T-cell (primary cell): ENCODE results near the gene MRPS24. TPM values are rescaled to one million over a fixed set of nuclear protein-coding genes. Genes with fewer than 3 reads are reported as not detected.

Source experiments
- ATAC-seq, 4 experiments: fragments of 200-7000 bp in 3 of 4; fragments of 150-1000 bp in 1 of 4; cut with Tn5 transposase; replicated peaks in 1 of 4; 1 replicate in 3 of 4; 2 replicates in 1 of 4; pipeline ENCODE4 v1.10.0; 2021; ENCODE audit warnings: moderate library complexity in 3 of 4, mild to moderate bottlenecking in 2 of 4, moderate number of reproducible peaks in 1 of 4
- CTCF ChIA-PET, 2 donors: fragments of 300-600 bp; sonication (Branson Sonifier 250); formaldehyde crosslinking; loops; one replicate each; lab custom pipeline; 2022; ENCODE audit warnings: antibody characterized with exemption in 2 of 2; lab: Charles Lee
- POLR2A ChIA-PET, 2 donors: fragments of 300-600 bp; sonication (Branson Sonifier 250); formaldehyde crosslinking; loops; one replicate each; lab custom pipeline; 2022; ENCODE audit warnings: antibody characterized with exemption in 2 of 2; lab: Charles Lee
- DNase-seq, 35 experiments: peaks; one replicate each; pipeline versions ENCODE4 v3.0.0 to v3.0.0-alpha.2; 2013 to 2023
- H3K27ac ChIP-seq: one replicate; pipeline ENCODE4 v1.5.1; 2013; ENCODE audit warnings: low read length
- H3K27me3 ChIP-seq, 2 experiments: replicated peaks in 1 of 2; 1 replicate in 1 of 2; 2 replicates in 1 of 2; pipeline versions ENCODE4 v1.6.1 to v1.7.0; 2013; ENCODE audit warnings: low read length in 1 of 2, mixed read lengths in 1 of 2; ENCODE audit not compliant: control insufficient read depth in 2 of 2, insufficient read depth in 2 of 2; ENCODE audit errors: extremely low read depth in 1 of 2
- H3K36me3 ChIP-seq, 2 donors: 1 replicate in 1 of 2; 2 replicates in 1 of 2; pipeline versions ENCODE4 v1.6.1 to v1.7.0; 2013; ENCODE audit warnings: low read length in 1 of 2; ENCODE audit not compliant: control insufficient read depth in 2 of 2, insufficient read depth in 1 of 2; ENCODE audit errors: extremely low read depth in 1 of 2
- H3K4me1 ChIP-seq, 2 experiments: 1 replicate in 1 of 2; 2 replicates in 1 of 2; pipeline versions ENCODE4 v1.6.1 to v1.7.0; 2013; ENCODE audit warnings: low read length in 2 of 2, mixed read lengths in 1 of 2; ENCODE audit not compliant: insufficient read depth in 2 of 2, control insufficient read depth in 1 of 2; ENCODE audit errors: extremely low read depth in 1 of 2
- H3K4me3 ChIP-seq, 2 donors: 1 replicate in 1 of 2; 2 replicates in 1 of 2; pipeline versions ENCODE4 v1.5.1 to v1.7.0; 2013; ENCODE audit warnings: mild to moderate bottlenecking in 2 of 2, low read length in 1 of 2, moderate library complexity in 1 of 2; ENCODE audit not compliant: control insufficient read depth in 1 of 2; ENCODE audit errors: extremely low read depth in 1 of 2
- H3K9me3 ChIP-seq: 2 replicates; pipeline ENCODE4 v1.7.0; 2013
- H3K27ac Mint-ChIP-seq, 2 donors: one replicate each; pipeline ENCODE4 v1.8.0; 2020 to 2021; ENCODE audit warnings: mild to moderate bottlenecking in 2 of 2, mixed read lengths in 2 of 2
- H3K27me3 Mint-ChIP-seq, 2 donors: one replicate each; pipeline ENCODE4 v1.8.0; 2021 to 2022; ENCODE audit warnings: mixed read lengths in 2 of 2
- H3K36me3 Mint-ChIP-seq: one replicate; pipeline ENCODE4 v1.8.0; 2021; ENCODE audit warnings: mixed read lengths
- H3K4me1 Mint-ChIP-seq, 3 donors: one replicate each; pipeline ENCODE4 v1.8.0; 2020 to 2022; ENCODE audit warnings: mixed read lengths in 3 of 3, mild to moderate bottlenecking in 1 of 3
- H3K4me3 Mint-ChIP-seq, 3 donors: one replicate each; pipeline ENCODE4 v1.8.0; 2020 to 2022; ENCODE audit warnings: mild to moderate bottlenecking in 3 of 3, mixed read lengths in 3 of 3, moderate library complexity in 3 of 3
- H3K9me3 Mint-ChIP-seq, 3 donors: one replicate each; pipeline ENCODE4 v1.8.0; 2020 to 2022; ENCODE audit warnings: mixed read lengths in 3 of 3
- WGBS: methylation state at CpG from one replicate; pipeline ENCODE4 v1.1.5; 2013; ENCODE audit warnings: missing lambda C conversion rate; ENCODE audit not compliant: insufficient coverage; 5-methylcytosine and 5-hydroxymethylcytosine counted together
- total RNA-seq, 35 experiments: library from RNA in 6 of 35; stranded (reverse) in 6 of 35; fragments of 120-200 nt in 1 of 35; gene quantifications; one replicate each; pipeline versions ENCODE4 v1.2.1 to v1.2.4 and lab custom pipeline; 2013 to 2026

Gene MRPS24
- total RNA-seq, 5 donors from 2014 or later (not counting 1 experiment from before 2014, with no cell fraction given) = 44.6 to 71.6 (median 58.4) TPM

DNA sequence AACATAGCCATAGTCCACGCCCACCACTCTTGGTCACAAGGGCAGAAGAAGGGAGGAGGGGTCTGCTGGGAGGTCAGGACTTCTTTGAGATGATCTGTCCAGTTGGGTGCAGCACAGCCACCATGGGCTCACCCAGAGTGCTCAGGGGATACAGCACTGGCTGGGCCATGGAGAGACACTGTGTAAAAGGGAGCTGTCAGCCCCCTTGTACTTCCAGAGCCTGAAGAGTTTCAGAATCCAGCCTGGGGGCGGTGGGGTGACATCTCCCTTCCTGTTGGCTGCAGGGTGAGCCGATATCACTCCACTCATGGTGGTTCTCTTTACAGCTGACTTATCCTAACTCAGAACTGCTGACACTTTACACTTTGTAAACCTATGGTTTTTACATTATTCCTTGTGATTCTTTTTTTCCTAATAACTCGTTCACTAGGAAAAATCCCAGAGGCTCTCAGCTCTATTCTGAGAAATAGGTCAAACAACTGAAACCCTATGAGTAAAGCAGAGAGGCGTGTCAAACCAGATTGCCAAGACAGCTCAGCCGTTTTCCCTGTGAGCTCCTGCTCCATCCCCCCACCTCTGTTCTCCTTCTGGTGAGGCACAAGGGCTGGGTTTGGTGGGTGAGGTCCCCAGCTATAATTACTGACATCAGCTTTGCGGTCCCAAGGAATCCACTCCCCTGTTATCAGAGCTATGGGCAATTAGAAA is 3.2 kb upstream of the MRPS24 start:
- H3K27ac ChIP-seq = no peak overlapping the region
- Mint-ChIP-seq H3K9me3 (no peaks in the 10 kb centered on the region), H3K27ac (no peak overlapping the region), H3K4me1 (peaks cover 20 to 25% (median 21%) of the 10 kb centered on the region in 3 donors), H3K27me3 (no peaks in the 10 kb centered on the region), H3K36me3 (peaks cover 20% of the 10 kb centered on the region), H3K4me3 (no peak overlapping the region)
- H3K36me3 ChIP-seq = peaks cover 8 to 26% of the 10 kb centered on the region in 2 donors
- POLR2A ChIA-PET = no interaction called here
- peaks cover 13 to 17% of the 10 kb centered on the region in 2 experiments for H3K4me1 ChIP-seq
- 64% methylated on average over 4 of the region's 7 CpGs for WGBS
- DNase-seq (no peak), ATAC-seq (no peak)
- H3K9me3 ChIP-seq = no peaks in the 10 kb centered on the region
- no peak overlapping the region for H3K4me3 ChIP-seq
- CTCF ChIA-PET = no interaction called here
- no peaks in the 10 kb centered on the region for H3K27me3 ChIP-seq

DNA sequence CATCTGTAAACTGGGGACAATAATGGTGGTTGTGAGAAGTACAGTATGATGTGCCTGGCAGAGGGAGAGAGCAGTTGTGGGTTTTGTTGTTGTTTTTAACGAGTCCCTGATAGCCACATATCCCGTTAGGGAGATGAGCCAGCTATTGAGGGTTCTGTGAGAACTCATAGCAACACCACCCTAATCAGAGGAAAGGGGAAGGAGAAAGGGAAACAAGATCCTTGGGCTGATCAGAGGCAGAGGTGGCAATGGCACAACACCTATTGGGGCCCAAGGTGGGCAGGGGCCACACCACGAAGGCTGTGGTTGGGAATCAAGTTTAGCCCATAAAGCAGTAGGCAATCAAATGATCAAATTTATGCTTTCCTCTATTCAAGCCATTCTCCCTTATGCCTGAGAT is 1.7 kb upstream of the MRPS24 start:
- peaks cover 13 to 17% of the 10 kb centered on the region in 2 experiments for H3K4me1 ChIP-seq
- no peaks in the 10 kb centered on the region for H3K27me3 Mint-ChIP-seq
- peaks cover 16% of the 10 kb centered on the region for H3K36me3 Mint-ChIP-seq
- no peaks in the 10 kb centered on the region for H3K9me3 Mint-ChIP-seq
- POLR2A ChIA-PET = no interaction called here
- peak overlapping the region in 1 of 3 donors; percentile 29 for H3K4me3 Mint-ChIP-seq
- H3K4me3 ChIP-seq = no peak overlapping the region
- CTCF ChIA-PET = no interaction called here
- H3K27ac ChIP-seq = no peak overlapping the region
- H3K27ac Mint-ChIP-seq = peak overlapping the region in 1 of 2 donors; percentile 45
- no CpG with 5 or more reads among the region's 3 CpGs for WGBS
- H3K9me3 ChIP-seq = no peaks in the 10 kb centered on the region
- H3K4me1 Mint-ChIP-seq = peaks cover 22 to 25% (median 22%) of the 10 kb centered on the region in 3 donors
- ATAC-seq = no peak
- peaks cover 3 to 22% of the 10 kb centered on the region in 2 donors for H3K36me3 ChIP-seq
- no peaks in the 10 kb centered on the region for H3K27me3 ChIP-seq
- DNase-seq = no peak

DNA sequence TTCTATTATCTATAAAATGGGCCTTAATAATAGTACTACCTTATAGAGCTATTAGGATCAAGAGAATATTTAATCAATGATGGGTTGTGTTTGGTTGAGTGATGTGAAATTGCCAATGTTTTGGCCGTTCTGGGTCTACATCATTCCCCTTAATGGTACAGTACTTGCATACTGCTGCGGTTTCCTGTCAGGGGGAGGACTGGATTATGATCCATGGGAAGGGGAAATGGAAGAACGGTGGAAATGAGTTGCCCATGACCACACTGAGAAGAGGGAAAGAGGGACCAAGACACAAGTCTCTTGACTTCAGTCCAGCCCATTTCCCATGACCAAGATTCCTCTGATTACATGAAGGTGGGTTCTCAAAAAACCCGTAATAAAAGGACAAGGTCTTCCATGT is 999 bp upstream of the MRPS24 start:
- H3K27ac ChIP-seq = no peak overlapping the region
- H3K36me3 ChIP-seq = peaks cover 3 to 17% of the 10 kb centered on the region in 2 donors
- Mint-ChIP-seq H3K27ac (no peak overlapping the region), H3K4me1 (peaks cover 22 to 25% (median 22%) of the 10 kb centered on the region in 3 donors), H3K27me3 (no peaks in the 10 kb centered on the region), H3K4me3 (peak overlapping the region; percentile 53 to 95 (median 92)), H3K9me3 (no peaks in the 10 kb centered on the region), H3K36me3 (peaks cover 18% of the 10 kb centered on the region)
- ChIA-PET CTCF (no interaction called here), POLR2A (no interaction called here)
- H3K9me3 ChIP-seq = no peaks in the 10 kb centered on the region
- H3K27me3 ChIP-seq = no peaks in the 10 kb centered on the region
- no CpG with 5 or more reads among the region's 4 CpGs for WGBS
- DNase-seq = no peak
- H3K4me3 ChIP-seq = no peak overlapping the region
- ATAC-seq = no peak
- peaks cover 13 to 17% of the 10 kb centered on the region in 2 experiments for H3K4me1 ChIP-seq

- 43% methylated on average over 7 of the region's 13 CpGs for WGBS
- no peaks in the 10 kb centered on the region for H3K9me3 Mint-ChIP-seq
- ChIA-PET POLR2A (no interaction called here), CTCF (interaction anchor here in 1 of 2 donors (1.0 to 1.5 kb wide), 3 partner anchors 30 to 287 kb away, joined by 4 to 6 read pairs (median 5); partner anchors contain the start of gene STK17A)
- H3K4me3 Mint-ChIP-seq = peak overlapping the region; percentile 90 to 95 (median 92)
- Histone ChIP-seq H3K9me3 (no peaks in the 10 kb centered on the region), H3K27ac (peak overlapping the region; percentile 56), H3K4me3 (peak overlapping the region; percentile 72 to 73), H3K36me3 (peaks cover 3 to 16% of the 10 kb centered on the region in 2 donors), H3K27me3 (no peaks in the 10 kb centered on the region), H3K4me1 (peaks cover 13 to 17% of the 10 kb centered on the region in 2 experiments)
- peak in 1 of 4 experiments; percentile 2 for ATAC-seq
- H3K27ac Mint-ChIP-seq = peak overlapping the region; percentile 89 to 93
- DNase-seq = no peak
- H3K36me3 Mint-ChIP-seq = peaks cover 19% of the 10 kb centered on the region
- no peaks in the 10 kb centered on the region for H3K27me3 Mint-ChIP-seq
- H3K4me1 Mint-ChIP-seq = peaks cover 22 to 25% (median 22%) of the 10 kb centered on the region in 3 donors
These were observed 537 bp upstream of the MRPS24 start for GRCh38 chr7:43869867-43870240.

- no peaks in the 10 kb centered on the region for H3K27me3 Mint-ChIP-seq
- H3K4me1 Mint-ChIP-seq = peaks cover 22 to 25% (median 22%) of the 10 kb centered on the region in 3 donors
- DNase-seq = no peak
- H3K27me3 ChIP-seq = no peaks in the 10 kb centered on the region
- peak overlapping the region; percentile 90 to 95 (median 92) for H3K4me3 Mint-ChIP-seq
- POLR2A ChIA-PET = interaction anchor here in 1 of 2 donors (0.6 kb wide), 1 partner anchor 63 kb away, joined by 3 read pairs; no protein-coding TSS in a partner anchor
- peak in 1 of 4 experiments; percentile 1 for ATAC-seq
- 1% methylated on average over 6 of the region's 6 CpGs for WGBS
- peaks cover 13 to 17% of the 10 kb centered on the region in 2 experiments for H3K4me1 ChIP-seq
- peak overlapping the region; percentile 51 for H3K27ac ChIP-seq
- CTCF ChIA-PET = interaction anchor here in 1 of 2 donors (1.5 kb wide), 1 partner anchor 29 kb away, joined by 6 read pairs; no protein-coding TSS in a partner anchor
- H3K36me3 Mint-ChIP-seq = peaks cover 19% of the 10 kb centered on the region
- no peaks in the 10 kb centered on the region for H3K9me3 ChIP-seq
- no peaks in the 10 kb centered on the region for H3K9me3 Mint-ChIP-seq
- H3K36me3 ChIP-seq = peaks cover 3 to 16% of the 10 kb centered on the region in 2 donors
- peak overlapping the region; percentile 79 to 84 for H3K27ac Mint-ChIP-seq
- H3K4me3 ChIP-seq = peak overlapping the region; percentile 72 to 83
These were observed 674 bp downstream of the MRPS24 start for GRCh38 chr7:43868681-43869005.

DNA sequence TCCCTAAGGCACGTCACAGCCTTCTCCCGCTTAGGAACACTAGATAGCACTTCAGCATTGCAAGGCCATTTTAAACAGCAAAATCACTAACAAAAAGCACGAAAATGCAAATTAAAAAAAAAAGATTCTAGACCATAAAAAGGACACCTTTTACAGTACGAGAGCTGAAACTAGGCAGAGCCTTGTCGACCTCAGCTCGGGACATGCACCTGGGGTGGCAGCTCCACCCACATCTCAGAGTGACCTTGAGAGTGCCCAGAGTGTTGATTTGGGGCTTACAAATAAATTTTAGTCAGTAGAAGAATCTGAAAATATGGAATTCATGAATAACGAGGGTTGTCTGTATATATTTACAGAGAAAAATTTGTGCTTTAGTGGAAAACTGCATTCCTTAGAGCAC is 1.1 kb downstream of the MRPS24 start:
- peaks cover 3 to 16% of the 10 kb centered on the region in 2 donors for H3K36me3 ChIP-seq
- H3K9me3 ChIP-seq = no peaks in the 10 kb centered on the region
- Mint-ChIP-seq H3K4me3 (peak overlapping the region; percentile 90 to 95 (median 92)), H3K27ac (peak overlapping the region in 1 of 2 donors; percentile 28), H3K36me3 (peaks cover 19% of the 10 kb centered on the region), H3K9me3 (no peaks in the 10 kb centered on the region), H3K4me1 (peaks cover 22 to 25% (median 22%) of the 10 kb centered on the region in 3 donors), H3K27me3 (no peaks in the 10 kb centered on the region)
- no peaks in the 10 kb centered on the region for H3K27me3 ChIP-seq
- DNase-seq (no peak), ATAC-seq (no peak)
- 68% methylated on average over 6 of the region's 7 CpGs for WGBS
- H3K4me1 ChIP-seq = peaks cover 13 to 17% of the 10 kb centered on the region in 2 experiments
- ChIA-PET CTCF (no interaction called here), POLR2A (no interaction called here)
- H3K27ac ChIP-seq = no peak overlapping the region
- peak overlapping the region in 1 of 2 donors; percentile 72 for H3K4me3 ChIP-seq
